ENCODE measurements around the gene ATP9A. TPM values are rescaled to one million over a fixed set of nuclear protein-coding genes. Genes with fewer than 3 reads are reported as not detected.
A peak's percentile ranks its signal among the peaks of the same experiment; 100 is the strongest.
"Not testable (repeated sequence)": the region's sequence is repeated elsewhere in the genome, so short reads cannot be mapped to it uniquely, and the experiment has no call there.

ATP9A gene, protein sequence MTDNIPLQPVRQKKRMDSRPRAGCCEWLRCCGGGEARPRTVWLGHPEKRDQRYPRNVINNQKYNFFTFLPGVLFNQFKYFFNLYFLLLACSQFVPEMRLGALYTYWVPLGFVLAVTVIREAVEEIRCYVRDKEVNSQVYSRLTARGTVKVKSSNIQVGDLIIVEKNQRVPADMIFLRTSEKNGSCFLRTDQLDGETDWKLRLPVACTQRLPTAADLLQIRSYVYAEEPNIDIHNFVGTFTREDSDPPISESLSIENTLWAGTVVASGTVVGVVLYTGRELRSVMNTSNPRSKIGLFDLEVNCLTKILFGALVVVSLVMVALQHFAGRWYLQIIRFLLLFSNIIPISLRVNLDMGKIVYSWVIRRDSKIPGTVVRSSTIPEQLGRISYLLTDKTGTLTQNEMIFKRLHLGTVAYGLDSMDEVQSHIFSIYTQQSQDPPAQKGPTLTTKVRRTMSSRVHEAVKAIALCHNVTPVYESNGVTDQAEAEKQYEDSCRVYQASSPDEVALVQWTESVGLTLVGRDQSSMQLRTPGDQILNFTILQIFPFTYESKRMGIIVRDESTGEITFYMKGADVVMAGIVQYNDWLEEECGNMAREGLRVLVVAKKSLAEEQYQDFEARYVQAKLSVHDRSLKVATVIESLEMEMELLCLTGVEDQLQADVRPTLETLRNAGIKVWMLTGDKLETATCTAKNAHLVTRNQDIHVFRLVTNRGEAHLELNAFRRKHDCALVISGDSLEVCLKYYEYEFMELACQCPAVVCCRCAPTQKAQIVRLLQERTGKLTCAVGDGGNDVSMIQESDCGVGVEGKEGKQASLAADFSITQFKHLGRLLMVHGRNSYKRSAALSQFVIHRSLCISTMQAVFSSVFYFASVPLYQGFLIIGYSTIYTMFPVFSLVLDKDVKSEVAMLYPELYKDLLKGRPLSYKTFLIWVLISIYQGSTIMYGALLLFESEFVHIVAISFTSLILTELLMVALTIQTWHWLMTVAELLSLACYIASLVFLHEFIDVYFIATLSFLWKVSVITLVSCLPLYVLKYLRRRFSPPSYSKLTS
- total RNA-seq (2014; rRNA removed; shearing (Covaris generic)): 5.6 and 7.9 TPM in 2 replicates

DNA sequence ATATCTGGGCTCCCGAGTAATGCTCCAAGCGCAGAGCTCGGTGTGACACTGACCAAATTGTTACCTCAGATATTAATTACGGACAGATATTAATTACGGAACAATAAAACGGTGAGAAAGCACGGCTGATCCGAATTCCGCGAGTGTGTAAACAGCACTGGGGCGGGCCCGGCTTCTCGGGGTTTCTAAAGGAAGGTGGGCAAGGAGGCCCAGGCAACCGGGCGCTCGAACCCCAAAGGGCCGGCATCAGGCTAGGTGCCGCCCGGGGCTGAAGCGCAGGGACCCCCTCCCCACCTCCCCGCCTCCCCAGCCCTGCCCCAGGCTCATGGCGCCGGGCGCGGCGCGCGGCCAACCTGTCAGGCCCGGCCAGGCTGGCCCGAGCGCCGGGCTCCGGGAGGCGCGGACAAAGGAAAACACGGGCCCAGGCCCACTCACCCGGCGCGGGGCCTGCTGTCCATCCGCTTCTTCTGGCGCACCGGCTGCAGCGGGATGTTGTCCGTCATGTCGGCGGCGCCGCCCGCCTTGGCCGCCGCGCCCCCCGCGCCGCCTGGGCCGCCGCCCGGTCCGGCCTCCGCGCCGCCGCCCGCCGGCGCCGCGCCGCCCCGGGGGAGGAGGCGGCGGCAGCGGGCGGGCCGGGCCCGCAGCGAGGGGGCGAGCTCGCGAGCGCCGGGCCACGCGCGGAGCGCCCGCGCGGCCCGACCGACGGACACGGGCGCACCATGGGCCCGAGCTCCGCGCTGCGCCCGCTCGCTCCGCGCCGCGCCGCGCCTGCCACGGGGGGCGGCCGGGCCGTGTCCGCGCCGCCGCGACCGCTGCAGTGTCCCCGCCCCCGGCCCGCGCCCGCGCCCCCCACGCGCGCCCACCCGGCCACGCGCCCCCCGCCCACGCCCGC, at the start of gene ATP9A:
ATP9A (minus strand) TSS at position 524 of the 892 bp plus-strand sequence; CDS start at position 503, 21 bp downstream.
- peak; percentile 36 for DNase-seq (ENCODE audit: low read depth)

DNA sequence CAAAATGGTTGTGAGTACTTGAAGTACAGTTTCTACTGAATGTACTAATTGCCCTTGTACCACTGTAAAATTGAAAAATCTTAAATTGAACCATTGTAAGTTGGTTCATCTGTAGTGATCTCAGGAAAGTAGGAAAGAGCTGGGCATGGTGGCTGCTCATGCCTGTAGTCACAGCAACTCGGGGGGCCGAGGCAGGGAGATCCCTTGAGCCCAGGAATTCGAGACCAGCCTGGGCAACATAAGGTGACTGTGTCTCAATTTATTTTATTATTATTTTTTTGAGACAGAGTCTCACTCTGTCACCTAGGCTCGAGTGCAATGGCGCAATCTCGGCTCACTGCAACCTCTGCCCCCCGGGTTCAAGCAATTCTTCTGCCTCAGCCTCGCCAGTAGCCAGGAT, 48.7 kb upstream of the ATP9A start:
- not testable (repeated sequence) for DNase-seq (ENCODE audit: low read depth)

DNA sequence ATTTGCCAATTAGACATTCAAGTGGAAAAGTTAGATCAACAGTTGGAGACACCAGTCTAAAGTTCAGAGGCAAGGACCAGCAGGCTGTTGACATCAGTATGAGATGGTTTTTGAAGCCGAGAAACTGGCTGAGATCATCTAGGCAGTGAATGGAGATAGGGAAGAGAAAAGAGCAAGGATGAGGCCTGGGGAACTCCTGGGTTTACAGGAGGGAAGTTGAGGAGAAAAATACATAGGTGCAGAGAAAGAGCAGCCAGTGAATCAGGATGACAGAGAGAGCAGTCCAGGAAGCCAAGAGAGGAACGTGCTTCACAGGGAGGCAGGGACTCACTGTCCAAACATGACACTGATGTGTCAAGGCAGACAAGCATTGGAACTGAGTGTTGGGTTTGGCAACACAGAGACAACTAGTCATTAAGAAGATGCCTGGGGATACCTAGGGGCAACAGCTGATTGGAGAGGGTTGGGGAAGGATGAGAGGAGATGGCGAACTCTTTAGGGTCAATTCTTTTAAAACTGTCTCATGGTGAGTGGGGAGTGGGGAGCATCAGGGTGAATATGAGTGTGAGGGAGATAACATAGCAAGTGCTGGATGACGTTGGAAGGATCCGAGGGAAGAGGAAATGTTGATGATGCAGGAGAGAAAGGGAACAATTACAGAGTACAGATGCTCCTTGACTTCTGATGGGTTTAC, 47.3 kb upstream of the ATP9A start:
- DNase-seq (ENCODE audit: low read depth): no peak

DNA sequence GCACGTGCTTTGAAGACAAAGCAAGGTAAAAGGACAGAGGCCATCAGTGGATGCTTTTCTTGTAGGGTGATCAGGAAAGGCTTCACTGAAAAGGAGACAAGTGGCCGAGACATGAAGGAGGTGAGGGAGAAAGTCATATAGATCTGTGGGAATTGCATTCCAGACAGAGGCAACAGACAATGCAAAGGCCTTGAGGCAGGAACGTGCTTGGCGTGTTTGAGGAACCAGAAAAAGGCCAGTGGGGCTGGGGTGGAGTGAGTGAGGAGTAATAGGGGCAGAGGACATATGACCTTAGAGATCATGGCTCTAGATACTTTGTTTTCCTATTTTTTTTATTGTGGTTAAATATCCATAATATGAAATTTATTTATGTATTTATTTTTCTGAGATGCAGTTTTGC, 44.7 kb upstream of the ATP9A start:
- DNase-seq (ENCODE audit: low read depth): no peak

DNA sequence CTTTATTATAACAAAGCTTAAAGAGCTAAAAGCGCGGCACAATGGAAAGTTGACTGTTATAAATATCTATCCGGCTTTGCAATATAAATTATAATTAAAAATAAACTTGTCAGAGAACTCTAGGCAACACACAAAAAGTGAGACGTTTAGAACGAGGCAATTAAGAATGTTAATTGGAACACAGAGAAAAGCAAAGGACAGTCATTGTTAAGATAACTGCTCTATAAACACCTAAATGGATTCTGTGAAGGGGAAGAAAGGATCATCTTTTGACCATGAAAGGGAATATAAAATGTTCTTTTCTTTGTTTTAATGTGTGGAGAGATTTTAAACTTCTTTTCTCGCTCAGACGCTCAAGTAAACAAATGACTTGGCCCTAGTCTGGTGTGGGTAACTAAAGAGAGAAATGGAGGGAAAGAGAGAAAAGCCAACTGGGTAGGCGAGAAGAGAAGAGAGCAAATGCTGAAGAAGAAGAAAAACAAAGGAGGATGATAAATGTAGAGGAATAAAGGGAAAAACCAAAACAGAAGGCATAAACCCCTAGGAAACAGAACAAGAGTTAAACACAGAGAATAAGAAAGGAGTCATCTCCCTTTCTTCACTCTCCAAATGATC, 43.4 kb upstream of the ATP9A start:
- no peak for DNase-seq (ENCODE audit: low read depth)

DNA sequence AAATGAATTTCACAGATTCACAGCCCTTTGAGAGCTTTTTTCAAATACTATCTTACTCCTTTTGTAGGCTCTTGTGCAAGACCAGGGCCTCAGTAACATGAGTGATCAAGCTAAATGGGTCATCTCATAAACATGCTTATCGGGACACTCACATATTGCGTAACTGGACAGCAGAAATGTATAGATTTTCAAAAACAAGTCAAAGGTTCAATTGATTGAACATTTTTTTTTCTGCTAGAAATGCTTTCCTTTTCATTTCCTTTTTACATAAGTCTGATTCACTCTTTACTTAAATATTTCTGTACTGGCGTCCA, 42.8 kb upstream of the ATP9A start:
- no peak for DNase-seq (ENCODE audit: low read depth)

DNA sequence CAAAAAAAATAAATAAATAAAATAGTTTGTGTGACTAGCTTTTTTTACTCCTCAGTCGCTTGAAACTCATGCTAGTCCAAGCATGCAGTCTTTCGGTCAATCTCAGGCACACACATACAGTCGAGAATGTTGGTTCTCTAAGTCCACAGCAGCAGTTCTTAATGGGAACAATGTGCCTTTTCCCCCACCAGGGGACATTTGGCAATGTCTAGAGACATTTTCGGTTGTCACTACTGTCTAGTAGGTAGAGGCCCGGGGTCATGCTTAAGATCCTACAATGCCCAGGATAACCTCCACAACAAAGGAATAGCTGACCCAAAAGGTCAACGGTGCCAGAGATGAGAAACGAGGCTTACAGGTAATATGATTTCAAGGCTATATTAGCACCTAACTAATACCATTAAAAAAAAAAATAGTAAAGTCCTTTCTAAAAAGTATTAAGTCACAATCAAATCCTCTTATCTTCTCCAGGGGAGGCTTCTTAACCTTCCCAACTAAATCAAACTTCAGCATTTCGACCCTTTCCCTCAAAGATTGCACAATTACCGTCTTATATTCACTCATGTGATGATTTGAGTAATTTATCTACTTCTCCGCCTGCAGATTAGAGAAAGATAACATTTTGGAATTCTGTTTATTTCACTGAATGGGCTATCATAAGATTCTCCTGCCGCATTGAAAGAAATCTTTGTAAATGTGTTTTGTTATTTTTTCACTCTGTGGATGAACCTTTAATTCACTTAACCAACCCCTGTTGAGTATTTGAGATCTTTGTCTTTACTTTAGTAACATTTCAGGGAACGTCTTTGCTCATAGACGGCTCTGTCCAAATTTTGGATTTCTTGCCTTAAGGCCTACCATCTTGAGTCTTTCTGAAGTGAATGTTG, 42.2 kb upstream of the ATP9A start:
- no peak for DNase-seq (ENCODE audit: low read depth)

DNA sequence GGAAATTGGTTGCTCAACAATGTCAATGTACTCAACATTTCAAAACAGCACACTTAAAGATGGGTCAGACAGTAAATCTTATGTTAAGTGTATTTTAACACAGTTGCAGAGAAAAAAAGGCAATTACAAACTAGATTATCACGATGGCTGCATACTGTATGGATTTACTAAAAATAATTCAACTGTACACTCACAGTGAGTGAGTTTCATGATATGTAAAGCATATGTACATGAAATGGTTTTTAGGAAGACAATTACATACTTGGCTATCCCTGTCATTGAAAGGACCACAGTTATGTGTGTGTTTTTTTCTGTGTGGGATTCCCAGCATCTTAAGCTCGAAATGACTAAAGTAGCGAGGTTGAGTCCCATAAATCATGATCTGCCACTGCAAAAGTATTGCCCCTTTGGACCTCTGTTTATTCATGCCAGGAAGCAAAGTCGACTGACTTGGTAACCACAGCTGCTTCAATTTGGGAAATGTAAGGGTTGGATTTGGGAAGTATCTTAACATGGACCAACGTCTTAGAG, 39.6 kb upstream of the ATP9A start:
- DNase-seq (ENCODE audit: low read depth): no peak

DNA sequence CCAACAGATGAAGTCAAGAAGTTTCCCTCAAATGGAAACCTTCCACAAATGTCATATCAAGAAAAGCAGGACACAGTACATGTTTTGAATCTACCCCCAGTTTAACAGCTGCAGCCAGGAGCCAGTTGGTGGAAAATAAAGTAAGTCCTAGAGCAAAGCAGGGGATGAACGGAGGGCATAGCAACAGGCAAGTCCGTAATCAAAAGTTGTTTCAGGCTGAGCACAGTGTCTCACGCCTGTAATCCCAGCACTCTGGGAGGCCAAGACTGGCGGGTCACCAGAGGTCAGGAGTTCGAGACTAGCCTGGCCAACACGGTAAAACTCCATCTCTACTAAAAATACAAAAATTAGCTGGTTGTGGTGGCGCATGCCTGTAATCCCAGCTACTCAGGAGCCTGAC, 36.6 kb upstream of the ATP9A start:
- no peak for DNase-seq (ENCODE audit: low read depth)

DNA sequence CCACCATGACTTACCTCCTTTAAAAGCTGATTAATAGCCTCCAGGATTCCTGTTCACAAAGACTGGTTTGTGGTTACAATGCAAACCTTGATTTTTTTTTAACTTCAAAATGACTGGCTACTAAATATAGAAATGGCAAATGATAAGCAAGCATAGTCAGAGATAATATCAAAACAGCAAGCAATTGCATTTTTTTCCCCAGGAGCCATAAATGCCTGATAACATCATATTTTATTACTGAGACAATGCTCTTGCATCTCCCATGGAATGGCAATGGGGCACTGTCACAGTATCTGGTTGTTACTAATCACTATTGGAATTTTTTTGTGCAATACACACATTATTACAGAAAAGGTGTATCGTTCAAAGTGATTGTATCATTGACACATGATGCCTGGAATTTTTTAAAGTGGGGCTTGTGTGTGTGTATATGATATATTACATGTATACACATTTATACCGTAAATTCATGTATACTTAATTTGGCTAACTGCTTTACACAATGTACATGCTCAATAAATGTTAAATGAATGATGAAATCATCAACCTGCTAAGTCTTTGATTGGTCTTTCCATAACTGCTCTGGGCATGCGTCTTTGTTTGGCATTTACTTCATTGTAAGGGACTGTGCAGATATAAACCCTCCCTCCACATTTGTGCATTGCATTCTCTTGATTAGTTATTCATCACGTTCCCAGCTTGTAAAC, 35.1 kb upstream of the ATP9A start:
- no peak for DNase-seq (ENCODE audit: low read depth)

DNA sequence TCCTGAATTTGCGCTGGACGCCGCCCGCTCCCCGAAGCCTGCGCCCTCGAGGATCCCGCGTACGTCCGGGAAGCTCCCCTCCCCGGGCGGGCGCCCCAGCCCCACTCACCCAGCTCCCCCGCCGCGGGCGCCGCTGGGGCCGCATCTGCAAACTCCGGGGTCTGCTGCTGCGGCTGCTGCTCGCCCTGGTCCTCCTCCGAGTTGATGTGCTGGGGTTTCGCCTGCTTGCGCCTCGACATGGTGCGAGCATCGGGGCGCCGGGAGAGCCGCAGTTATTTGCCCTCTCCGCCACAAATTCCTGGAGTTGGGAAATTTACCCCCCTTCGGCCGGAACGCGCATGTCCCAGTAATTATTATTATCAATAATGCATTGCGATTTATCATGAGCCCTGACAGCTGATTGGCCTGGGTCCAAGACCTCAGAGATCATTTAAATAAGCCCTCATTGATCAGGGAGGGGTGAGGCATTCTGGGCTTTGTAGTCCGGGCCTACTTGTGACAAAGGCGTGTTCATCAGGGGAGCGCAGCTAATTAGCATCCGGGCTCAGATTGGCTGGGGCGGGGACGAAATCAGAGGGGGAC, 34.1 kb upstream of the ATP9A start, which contains the start of gene SALL4:
SALL4 (minus strand) TSS at position 352 of the 582 bp plus-strand sequence; CDS start at position 239, 113 bp downstream.
- DNase-seq (ENCODE audit: low read depth): no peak

DNA sequence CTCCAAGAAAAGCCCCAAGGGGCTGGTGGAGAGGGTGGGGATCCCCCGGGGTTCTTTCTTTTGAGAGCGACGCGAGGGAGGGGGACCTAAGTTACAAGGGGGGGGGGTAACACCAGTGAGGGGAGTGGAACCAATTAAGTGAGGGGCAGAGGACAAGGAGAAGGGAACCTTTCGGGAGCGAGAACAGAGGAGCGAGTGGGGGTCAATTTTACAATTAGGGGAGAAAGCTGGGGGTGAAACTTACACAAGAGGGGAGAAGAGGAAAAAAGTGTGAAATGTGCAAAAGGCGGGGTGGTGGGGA, 33.6 kb upstream of the ATP9A start:
- DNase-seq (ENCODE audit: low read depth): no peak

DNA sequence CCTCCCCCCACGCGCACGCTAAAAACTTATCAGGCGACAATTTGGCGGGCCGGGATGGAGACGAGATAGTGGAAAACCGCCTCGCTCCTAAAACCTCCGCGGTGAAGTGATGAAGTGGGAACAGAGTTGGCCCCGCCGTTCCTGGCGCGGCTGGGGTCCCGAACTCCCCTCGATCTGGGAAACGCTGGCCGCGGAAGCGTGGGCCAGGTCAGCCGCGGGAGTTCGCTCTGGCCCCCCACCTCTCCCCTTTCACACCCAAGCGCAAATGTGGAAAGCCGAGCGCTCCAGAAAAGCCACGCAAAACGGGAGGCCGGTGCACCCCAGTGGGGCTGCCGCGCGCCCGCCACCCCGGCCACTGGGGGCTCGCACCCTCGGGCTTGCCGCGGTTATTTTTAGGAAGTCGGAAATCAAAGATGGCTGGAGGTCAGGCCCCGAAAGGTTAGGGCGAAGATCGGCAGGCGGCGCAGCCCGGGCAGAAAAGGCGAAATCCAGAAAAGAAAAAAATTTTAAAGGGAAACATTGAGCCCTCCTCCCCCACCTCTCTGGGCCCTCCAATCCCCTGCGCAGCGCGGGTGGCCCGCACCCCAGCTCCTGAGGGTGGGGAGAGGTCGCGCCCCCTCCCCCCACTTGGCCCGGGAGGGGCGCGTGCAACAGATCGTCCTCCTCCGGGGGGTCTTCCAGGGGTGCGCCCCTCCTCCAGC, 33.1 kb upstream of the ATP9A start:
- DNase-seq (ENCODE audit: low read depth): peak; percentile 19

DNA sequence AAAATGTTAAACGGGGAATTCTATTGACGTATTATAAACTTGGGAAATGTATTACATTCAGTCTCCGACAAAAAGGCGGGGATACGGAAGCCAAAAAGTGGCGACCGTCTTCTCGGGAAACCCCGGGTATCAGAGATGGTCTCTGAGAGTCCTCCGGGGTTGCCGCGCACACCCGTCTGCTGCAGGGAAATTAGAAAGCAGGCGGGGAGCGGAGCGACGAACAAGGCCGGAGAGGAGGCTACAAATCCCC, 32.6 kb upstream of the ATP9A start:
- peak; percentile 38 for DNase-seq (ENCODE audit: low read depth)

DNA sequence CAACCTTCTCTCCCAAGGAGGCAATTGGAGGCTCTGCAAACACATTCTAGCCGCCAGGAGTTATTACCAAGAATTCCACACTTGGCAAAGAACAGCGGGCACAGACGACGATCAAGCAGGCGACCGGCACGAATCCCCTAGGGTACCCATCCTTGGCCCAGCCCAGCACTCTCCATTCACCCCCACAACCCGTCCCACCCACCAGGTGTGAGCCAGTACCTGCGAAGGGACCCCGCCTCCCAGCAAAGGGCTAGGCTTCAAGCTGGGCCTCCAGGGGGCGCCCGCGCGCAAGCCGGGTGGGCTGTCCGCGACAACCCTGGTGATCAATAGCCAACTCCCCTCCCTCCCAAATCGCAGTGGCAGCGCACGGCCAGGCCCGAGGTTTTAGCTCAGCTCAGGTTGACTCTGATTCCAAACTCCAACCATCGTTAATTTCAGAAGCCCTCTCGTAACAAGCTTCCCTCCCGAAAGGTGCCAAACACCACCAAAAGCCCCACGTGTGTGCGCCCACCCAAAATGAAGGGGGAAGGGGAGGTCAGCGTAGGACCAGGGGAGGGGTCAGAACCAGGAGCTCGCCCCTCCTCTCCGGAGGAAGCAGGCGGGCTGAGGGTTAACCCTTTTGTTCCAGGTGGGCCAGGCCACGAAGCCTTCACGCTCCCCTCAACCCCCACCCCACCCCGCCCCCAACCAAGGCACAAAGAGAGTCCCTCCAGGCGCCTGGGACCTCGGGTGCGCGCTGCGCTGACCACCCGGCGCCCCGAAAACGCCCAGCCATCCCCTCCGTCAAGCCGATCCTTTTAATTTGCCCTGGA, 32.1 kb upstream of the ATP9A start:
- peak; percentile 71 for DNase-seq (ENCODE audit: low read depth)

DNA sequence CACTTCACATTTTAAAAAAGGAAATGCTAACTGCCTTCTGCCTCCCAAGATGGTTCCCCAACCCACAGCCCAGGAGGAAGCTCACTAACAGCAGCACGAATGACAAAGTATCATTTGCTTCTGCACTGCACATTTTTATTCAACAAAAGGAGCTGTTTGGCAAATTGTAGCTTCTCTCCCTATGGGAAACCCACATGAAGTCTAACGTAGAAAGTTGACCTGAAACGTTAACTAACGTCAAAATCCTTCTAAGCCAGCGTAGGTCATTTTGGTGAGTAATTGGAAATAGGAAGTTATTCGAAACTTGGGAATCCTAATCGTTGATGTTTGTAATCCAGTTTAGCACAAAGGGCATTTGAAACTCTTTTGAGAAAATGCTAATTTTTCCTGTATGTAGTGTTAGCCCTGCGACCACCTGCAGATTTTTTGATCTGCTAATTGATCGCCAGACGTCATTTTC, 31.2 kb upstream of the ATP9A start:
- no peak for DNase-seq (ENCODE audit: low read depth)

All from Daoy (cell line).